NOMO-1 treated with DMSO at 0.1 percent for 48 hours (cell line): Measurements from ENCODE around the gene PPP5C.
"Not testable (repeated sequence)": the region's sequence is repeated elsewhere in the genome, so short reads cannot be mapped to it uniquely, and the experiment has no call there.

Experiments
- DNase-seq: peaks from one replicate; lab custom pipeline; 2025; ENCODE audit not compliant: unreplicated experiment; lab: John Stamatoyannopoulos, UW

The PPP5C gene

DNA sequence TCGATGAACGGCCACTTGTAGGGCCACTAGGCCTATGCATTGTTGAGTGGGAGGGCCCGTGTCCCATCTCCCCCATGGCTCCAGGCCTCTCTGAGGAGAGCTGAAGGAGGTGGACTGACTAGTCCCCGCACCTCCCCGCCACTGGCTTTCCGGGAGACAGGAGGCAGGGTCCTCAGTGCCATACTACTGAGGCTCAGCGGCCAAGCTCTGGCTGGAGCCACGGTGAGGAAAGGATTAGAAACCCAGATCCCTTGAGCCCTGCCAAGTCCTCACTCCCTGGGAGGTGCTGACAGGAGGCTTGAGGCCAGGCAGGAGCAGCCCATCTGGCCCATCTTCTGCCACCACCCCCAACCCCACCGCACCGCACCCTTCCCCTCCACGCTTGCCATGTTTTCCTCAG is 37.5 kb downstream of the PPP5C start:
- no peak for DNase-seq

GRCh38 chr19:46385636-46386035 is 38.7 kb downstream of the PPP5C start:
- no peak for DNase-seq

DNA sequence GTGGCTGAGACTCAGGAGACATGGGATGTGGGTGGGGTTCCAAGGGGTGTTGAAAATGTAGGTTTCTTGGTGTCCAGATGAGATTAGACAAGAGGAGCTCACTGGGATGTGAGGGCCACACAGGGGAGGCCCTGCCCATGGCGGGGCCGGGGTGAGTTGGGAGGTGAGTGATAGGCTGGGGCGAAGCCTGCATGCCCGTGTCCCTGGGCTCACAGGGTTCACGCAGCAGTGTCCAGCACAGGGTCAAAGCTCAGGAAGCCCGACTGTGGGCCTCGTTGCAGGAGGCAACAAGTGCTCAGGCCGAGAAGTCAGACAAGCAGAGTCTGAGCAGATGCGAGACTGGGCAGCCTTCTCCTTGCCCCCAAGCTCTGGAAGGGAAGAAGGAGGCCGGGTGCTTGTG is 39.3 kb downstream of the PPP5C start:
- no peak for DNase-seq

DNA sequence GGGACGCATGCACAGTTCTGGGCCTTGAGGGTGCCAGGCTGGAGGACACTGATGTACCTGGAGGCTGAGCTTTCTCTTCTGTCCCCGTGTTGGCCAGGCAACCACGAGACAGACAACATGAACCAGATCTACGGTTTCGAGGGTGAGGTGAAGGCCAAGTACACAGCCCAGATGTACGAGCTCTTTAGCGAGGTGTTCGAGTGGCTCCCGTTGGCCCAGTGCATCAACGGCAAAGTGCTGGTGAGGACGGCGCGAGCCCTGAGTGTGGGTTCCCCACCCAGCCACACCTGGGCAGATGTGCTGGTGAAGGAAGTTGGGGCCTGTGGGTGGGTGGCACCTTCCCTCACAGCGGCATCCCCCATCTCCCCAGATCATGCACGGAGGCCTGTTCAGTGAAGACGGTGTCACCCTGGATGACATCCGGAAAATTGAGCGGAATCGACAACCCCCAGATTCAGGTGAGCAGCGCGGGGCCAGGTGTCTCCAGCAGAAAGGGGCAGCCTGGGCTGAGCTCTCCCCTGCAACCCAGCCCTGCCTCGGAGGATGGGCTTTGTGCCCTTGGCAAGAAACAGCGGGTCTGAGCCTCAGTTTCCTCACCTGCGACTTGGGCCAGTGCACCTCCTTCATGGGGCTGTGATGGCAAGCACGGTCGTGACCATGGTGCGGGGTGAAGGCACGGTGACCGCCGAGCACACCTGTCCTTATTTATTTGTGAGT is 40.3 kb downstream of the PPP5C start:
- no peak for DNase-seq

DNA sequence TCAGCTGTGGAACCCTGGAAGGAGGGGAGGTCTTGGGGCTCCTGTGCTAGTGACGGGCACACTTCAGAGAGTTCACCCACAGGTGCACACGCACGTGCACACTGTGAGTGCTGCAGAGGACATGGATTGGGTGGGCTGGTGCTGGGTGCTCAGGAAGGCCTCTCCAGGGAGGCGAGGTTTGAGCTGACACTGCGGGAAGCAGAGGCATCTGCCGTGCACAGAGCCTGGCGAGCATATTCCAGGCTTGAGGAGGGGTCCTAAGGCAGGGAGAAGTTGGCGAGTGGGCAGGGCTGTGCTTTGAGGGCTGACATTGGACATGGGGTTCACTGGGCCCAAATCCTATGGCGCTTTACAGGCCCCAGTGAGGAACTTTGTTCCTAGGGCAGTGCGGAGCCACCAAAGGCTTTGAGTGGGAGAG is 40.8 kb downstream of the PPP5C start:
- no peak for DNase-seq

DNA sequence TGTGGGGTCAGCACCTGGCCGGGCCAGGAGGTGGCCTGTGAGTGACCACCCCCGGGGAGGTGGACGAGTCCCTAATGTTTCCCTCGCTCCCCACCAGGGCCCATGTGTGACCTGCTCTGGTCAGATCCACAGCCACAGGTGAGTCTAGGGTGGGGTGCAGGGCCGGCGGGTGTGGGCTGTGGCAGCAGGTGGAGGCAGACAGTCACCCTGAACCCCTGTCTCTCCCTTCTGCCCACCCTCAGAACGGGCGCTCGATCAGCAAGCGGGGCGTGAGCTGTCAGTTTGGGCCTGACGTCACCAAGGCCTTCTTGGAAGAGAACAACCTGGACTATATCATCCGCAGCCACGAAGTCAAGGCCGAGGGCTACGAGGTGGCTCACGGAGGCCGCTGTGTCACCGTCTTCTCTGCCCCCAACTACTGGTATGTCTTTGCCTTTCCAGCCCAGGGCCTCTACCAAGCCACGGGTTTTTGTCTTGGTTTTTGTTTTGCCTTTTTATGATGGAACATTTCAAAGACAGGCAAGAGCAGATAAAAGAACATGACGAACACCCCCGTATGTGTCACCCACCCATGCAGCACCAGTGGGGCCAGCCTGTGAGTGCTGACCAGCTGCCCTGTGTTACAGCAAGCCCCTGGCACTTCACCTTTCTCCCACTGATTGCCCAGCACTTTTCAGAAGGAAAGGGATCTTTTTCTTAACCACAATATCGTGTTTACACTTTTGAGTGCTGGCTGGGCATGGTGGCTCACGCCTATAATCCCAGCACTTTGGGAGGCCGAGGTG is 41.6 kb downstream of the PPP5C start:
- DNase-seq, result no peak

- DNase-seq, result no peak
Observed at GRCh38 chr19:46390121-46390858, 43.4 kb downstream of the PPP5C start.

DNA sequence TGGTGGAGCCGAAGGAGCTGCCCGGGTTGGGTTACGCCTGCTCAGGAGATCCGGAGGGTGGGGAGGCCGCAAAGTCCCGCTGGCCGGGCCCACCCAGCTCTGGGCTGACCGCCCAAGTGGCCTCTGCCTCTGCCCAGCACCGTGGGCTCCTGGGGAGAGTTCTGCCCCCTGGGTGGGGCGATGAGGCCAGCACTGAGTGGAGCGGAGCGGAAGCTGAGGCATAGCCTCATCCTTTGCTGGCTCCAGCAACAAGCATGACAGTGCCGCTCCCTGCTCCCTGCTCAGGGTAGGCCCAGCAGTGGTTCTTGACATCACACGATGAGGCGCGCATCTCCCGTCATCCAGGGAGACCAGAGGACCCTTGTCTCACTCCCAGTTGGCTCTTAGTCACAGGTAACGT is 44.0 kb downstream of the PPP5C start:
- DNase-seq, result no peak

GRCh38 chr19:46391296-46392251 is 44.7 kb downstream of the PPP5C start:
- no peak for DNase-seq

- no peak for DNase-seq
Observed at GRCh38 chr19:46392252-46392801, 45.4 kb downstream of the PPP5C start.

- DNase-seq, result no peak
Observed at GRCh38 chr19:46392837-46393236, 46.0 kb downstream of the PPP5C start.

DNA sequence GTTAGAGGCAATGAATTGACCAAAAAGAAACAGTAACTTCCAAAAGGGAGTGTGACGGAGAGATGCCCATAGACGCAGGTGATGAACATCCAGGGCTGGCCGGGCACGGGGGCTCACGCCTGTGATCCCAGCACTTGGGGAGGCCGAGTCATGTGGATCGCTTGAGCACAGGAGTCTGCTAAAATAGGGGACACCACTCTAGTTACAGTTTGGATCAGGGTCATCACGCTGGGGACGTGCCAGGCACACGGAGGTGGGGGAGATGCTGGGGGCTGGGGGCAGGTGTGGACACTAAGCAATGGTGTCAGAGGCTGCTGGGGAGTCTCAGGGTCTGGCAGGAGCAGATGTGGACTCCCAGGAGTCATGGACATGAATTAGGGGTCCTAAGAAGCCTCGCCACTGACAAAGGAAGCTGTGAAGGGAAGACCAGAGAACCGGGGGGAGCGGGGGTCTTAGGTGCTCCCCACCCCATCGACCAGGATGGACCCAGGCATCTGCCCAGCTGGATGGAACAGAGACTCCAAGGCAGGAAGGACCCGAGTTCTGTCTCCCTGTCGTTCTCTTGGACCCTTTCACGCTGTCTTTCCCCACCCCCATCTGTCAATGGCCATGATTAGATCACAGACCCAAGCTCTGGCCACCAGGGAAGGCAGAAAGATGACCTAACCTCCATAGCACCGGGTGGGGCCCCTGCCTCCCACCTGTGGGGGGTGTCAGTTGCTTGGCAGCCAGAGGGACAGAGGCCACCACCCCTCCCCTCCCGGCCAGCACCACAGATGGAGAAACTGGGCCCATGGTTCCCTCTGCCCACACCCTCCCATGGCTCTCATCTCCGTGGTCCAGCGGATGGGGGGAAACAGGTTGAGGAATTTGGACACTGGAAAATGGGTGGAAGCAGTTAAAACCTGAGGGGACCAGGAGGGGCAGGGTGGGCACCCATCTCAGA is 46.8 kb downstream of the PPP5C start:
- no peak for DNase-seq

DNA sequence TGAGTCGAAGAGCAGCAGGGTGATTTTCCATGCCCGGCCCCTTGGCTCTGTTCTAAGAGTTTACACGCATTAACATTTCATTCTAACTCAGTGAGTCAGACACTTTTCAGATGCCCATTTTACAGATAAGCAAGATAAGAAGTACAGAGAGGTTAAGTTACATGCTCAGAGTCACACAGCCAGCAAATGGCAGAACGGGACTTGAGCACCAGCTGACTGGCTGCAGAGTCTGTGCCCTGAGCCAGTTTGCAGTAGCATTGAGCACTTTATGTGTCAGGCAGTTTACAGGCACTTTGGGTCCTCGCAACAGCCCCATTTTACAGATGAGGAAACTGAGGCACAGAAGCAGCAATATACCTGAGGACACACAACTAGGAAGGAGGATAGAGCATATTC is 47.5 kb downstream of the PPP5C start:
- DNase-seq, result no peak

DNA sequence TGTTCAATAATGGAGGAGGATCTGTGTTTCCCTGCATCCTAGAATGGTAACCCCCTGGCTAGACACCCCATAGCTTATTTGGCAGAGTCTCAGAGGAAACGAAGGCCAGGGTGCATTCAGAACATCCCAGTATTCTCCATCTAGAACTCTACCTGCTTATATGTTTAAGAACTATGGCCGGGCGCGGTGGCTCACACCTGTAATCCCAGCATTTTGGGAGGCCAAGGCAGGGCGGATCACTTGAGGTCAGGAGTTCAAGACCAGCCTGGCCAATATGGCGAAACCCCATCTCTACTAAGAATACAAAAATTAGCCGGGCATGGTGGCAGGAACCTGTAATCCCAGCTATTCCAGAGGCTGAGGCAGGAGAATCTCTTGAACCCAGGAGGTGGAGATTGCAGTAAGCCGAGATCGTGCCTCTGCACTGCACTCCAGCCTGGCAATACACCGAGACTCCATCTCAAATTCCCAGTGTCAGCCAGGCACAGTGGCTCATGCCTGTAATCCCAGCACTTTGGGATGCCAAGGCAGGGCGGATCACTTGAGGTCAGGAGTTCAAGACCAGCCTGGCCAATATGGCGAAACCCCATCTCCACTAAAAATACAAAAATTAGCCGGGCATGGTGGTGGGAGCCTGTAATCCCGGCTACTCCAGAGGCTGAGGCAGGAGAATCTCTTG is 51.1 kb downstream of the PPP5C start:
- DNase-seq, result not testable (repeated sequence)

- no peak for DNase-seq
Observed at GRCh38 chr19:46402725-46403124, 55.8 kb downstream of the PPP5C start.

DNA sequence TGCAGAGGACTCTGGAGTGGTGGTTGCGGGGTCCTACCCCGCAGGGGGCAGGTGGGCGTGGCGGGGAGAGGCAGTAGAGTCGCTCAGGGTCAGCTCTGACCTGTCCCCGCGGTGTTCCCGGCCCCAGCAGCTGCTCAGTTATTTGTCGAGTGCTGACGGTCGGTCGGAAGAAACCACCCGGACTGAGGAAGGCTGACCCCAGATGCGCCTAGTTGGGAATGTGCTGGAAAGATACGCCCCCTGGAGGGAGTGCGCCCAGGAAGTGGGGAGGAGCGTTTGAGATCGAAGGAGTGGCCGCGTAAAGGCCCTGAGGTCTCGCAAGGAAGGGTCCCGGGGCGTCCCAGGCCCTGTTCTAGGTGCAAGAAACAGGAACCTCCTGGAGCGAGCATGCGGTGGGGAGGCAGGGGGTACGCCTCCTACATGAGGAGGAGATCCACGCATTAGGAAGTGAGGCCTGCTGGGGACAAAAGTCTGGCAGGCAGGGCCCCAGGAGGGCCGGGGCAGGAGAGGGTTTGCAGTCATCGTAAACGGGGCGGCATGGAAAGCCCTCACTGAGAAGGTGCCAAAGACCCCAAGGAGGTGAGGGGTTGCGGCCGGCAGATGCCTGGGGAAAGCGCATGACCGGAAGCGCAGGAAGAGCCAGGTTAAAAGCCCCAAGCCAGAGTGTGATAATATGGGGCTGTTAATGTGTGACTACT is 57.3 kb downstream of the PPP5C start:
- no peak for DNase-seq

DNA sequence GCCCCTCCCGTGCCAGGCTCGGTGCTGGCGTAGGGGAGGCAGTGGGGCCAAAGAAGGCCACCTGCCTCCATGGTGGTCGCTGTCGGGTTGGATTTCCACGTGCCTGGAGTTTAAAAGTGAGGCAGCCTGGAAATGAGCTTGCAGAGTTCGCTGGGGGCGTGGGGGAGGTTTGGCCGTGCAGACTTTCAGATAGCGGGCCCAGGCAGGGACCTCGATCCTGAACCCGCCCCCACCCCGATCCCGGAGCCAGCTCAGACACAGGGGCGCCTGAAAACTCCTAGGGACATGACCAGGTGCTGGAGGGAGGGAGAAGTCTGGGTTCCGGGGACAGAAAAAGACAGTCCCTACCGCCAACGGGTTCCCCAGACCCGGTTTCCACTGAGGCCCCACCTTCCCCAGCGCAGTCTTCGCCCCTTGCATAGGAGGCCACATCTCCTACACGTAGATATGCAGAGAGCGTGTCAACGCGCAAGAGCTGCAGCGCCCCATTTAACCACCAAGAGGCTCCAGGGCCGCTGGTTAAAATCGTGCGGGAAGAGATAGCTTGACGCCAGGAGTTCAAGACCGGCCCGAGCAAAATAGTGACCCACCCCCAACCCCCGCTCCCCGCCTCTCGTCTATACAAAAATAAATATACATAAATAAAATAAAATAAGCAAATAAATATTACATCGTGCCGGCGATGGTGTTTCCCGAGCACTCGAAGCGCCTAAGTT is 58.0 kb downstream of the PPP5C start:
- no peak for DNase-seq

DNA sequence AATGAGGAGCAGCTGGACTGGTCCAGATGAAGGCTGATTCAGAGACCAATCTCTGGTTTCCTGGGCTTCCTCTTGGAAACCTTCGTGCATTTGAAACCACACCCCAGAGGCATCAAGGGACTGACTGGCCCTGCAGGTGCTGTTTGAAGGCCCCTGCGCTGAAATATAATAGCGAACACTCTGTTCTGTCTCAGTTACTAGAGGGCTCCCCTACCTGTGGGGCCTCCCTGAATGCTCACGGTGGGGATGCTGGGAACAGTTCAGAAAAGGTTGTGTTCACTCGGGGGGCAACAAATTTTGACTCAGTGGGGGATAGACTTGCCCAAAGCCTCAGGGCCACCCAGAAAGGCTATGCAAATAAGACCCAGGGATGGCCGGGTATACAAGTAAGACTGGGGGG is 60.1 kb downstream of the PPP5C start:
- DNase-seq, result no peak
